Fibroblast of lung (primary cell): ENCODE measurements around the gene GAS2L2. TPM values are rescaled to one million over a fixed set of nuclear protein-coding genes. Genes with fewer than 3 reads are reported as not detected.

Experiments used
- DNase-seq, 2 donors: peaks; one replicate each; pipeline versions ENCODE4 v3.0.0 to v3.0.0-alpha.2; 2010; ENCODE audit warnings: low read depth in 2 of 2
- H2AFZ ChIP-seq: 2 replicates; pipeline ENCODE4 v1.5.1; 2012; ENCODE audit warnings: low read length, control low read depth, inconsistent platforms
- H3K27ac ChIP-seq: 2 replicates; pipeline ENCODE4 v1.5.1; 2011; ENCODE audit warnings: low read length, control low read depth; ENCODE audit not compliant: insufficient read depth
- H3K27me3 ChIP-seq: 2 replicates; pipeline ENCODE4 v1.5.1; 2011; ENCODE audit warnings: mild to moderate bottlenecking, low read length; ENCODE audit not compliant: control insufficient read depth, insufficient read depth
- H3K36me3 ChIP-seq: 2 replicates; pipeline ENCODE4 v1.5.1; 2011; ENCODE audit warnings: low read length; ENCODE audit not compliant: control insufficient read depth, insufficient read depth
- H3K4me1 ChIP-seq: 2 replicates; pipeline ENCODE4 v1.5.1; 2011; ENCODE audit warnings: low read length; ENCODE audit not compliant: control insufficient read depth, insufficient read depth; ENCODE audit errors: extremely low read depth
- H3K4me2 ChIP-seq: 2 replicates; pipeline ENCODE4 v1.5.1; 2011; ENCODE audit warnings: low read length, control low read depth; ENCODE audit not compliant: insufficient read depth; ENCODE audit errors: extremely low read depth
- H3K4me3 ChIP-seq, 4 experiments: fragments of 200-600 bp in 1 of 4; sonication (generic) in 1 of 4; replicated peaks in 1 of 4; 2 replicates each; pipeline ENCODE4 v1.5.1; 2011 to 2016; ENCODE audit warnings: low read length in 4 of 4, low read depth in 3 of 4, mild to moderate bottlenecking in 3 of 4, control low read depth in 2 of 4, inconsistent platforms in 1 of 4, mixed read lengths in 1 of 4; ENCODE audit not compliant: insufficient read depth in 1 of 4; ENCODE audit errors: control extremely low read depth in 1 of 4
- H3K79me2 ChIP-seq: 2 replicates; pipeline ENCODE4 v1.5.1; 2012; ENCODE audit warnings: mild to moderate bottlenecking, low read length, inconsistent platforms; ENCODE audit not compliant: control insufficient read depth, insufficient read depth
- H3K9ac ChIP-seq: 2 replicates; pipeline ENCODE4 v1.5.1; 2011; ENCODE audit warnings: mild to moderate bottlenecking, low read length, control low read depth; ENCODE audit not compliant: insufficient read depth
- H3K9me3 ChIP-seq: 2 replicates; pipeline ENCODE4 v1.5.1; 2012; ENCODE audit warnings: low read depth, low read length; ENCODE audit not compliant: control insufficient read depth, insufficient read depth
- H4K20me1 ChIP-seq: 2 replicates; pipeline ENCODE4 v1.5.1; 2011; ENCODE audit warnings: low read length; ENCODE audit not compliant: control insufficient read depth, insufficient read depth; ENCODE audit errors: extremely low read depth
- EZH2 ChIP-seq: IDR thresholded peaks from 2 replicates; pipeline ENCODE4 v1.5.1; 2012; ENCODE audit warnings: low read length, control low read depth, mild to moderate bottlenecking; ENCODE audit errors: missing control alignments
- polyA plus RNA-seq, 2 donors: library from polyadenylated mRNA; depleted of rRNA in 1 of 2; stranded (reverse) in 1 of 2; unstranded in 1 of 2; fragments of >200 nt; gene quantifications; 2 replicates each; pipeline ENCODE4 v1.2.1, GENCODE V29; 2011 to 2012; ENCODE audit warnings: missing spikeins in 1 of 2
- total RNA-seq: library from RNA; depleted of rRNA; stranded (reverse); fragments of >200 nt; gene quantifications from 2 replicates; pipeline ENCODE4 v1.2.1, GENCODE V29; 2014
- TF ChIP-seq, protein P1 (sequence below), 2 donors: IDR thresholded peaks in 1 of 2; conservative IDR thresholded peaks in 1 of 2; 1 replicate in 1 of 2; 2 replicates in 1 of 2; pipeline ENCODE4 v1.5.1; 2011 to 2012; ENCODE audit warnings: low read length in 2 of 2, control low read depth in 1 of 2, inconsistent platforms in 1 of 2, low read depth in 1 of 2, mild to moderate bottlenecking in 1 of 2

The GAS2L2 gene
- total and polyA plus RNA-seq, 2 donors (not counting 1 experiment from before 2014, with no cell fraction given): not detected

DNA sequence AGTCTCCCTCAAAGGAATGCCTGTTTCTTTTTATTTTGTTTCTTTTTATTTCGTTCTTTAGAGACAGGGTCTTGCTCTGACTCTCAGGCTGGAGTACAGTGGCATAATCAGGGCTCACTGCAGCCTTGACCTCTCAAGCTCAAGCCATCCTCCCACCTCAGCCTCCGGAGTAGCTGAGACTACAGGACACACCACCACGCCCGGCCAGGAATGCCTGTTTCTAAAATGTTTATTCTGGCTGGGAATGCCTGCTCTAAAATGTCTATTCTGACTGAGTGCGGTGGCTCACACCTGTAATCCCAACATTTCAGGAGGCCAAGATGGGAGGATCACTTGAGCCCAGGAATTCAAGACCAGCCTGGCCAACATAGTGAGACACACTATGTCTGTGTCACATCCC is 44.9 kb upstream of the GAS2L2 start:
- no peaks in the 10 kb centered on the region for H3K36me3 ChIP-seq
- no peak for TF ChIP-seq EZH2
- TF ChIP-seq, protein P1, sequence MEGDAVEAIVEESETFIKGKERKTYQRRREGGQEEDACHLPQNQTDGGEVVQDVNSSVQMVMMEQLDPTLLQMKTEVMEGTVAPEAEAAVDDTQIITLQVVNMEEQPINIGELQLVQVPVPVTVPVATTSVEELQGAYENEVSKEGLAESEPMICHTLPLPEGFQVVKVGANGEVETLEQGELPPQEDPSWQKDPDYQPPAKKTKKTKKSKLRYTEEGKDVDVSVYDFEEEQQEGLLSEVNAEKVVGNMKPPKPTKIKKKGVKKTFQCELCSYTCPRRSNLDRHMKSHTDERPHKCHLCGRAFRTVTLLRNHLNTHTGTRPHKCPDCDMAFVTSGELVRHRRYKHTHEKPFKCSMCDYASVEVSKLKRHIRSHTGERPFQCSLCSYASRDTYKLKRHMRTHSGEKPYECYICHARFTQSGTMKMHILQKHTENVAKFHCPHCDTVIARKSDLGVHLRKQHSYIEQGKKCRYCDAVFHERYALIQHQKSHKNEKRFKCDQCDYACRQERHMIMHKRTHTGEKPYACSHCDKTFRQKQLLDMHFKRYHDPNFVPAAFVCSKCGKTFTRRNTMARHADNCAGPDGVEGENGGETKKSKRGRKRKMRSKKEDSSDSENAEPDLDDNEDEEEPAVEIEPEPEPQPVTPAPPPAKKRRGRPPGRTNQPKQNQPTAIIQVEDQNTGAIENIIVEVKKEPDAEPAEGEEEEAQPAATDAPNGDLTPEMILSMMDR (conservative IDR thresholded peaks at IDR 0.05 in 1 of 2, IDR thresholded peaks at IDR 0.05 in 1 of 2; ENCODE audit: low read depth in 1 of 2, low read length in 2 of 2): no peak
- no peak overlapping the region for H3K4me2 ChIP-seq
- no peak for DNase-seq
- H2AFZ ChIP-seq: no peak overlapping the region
- no peaks in the 10 kb centered on the region for H3K9me3 ChIP-seq
- no peak overlapping the region for H3K9ac ChIP-seq
- no peaks in the 10 kb centered on the region for H4K20me1 ChIP-seq
- no peaks in the 10 kb centered on the region for H3K4me1 ChIP-seq
- H3K4me3 ChIP-seq: no peak overlapping the region
- H3K79me2 ChIP-seq: no peaks in the 10 kb centered on the region
- no peak overlapping the region for H3K27ac ChIP-seq
- H3K27me3 ChIP-seq: peaks cover 58% of the 10 kb centered on the region

- no peak overlapping the region for H3K4me2 ChIP-seq
- H3K27ac ChIP-seq: no peak overlapping the region
- no peaks in the 10 kb centered on the region for H3K36me3 ChIP-seq
- no peak overlapping the region for H3K4me3 ChIP-seq
- no peak overlapping the region for H2AFZ ChIP-seq
- H4K20me1 ChIP-seq: no peaks in the 10 kb centered on the region
- no peaks in the 10 kb centered on the region for H3K9me3 ChIP-seq
- H3K79me2 ChIP-seq: no peaks in the 10 kb centered on the region
- H3K9ac ChIP-seq: no peak overlapping the region
- H3K4me1 ChIP-seq: no peaks in the 10 kb centered on the region
- TF ChIP-seq, protein P1 (conservative IDR thresholded peaks at IDR 0.05 in 1 of 2, IDR thresholded peaks at IDR 0.05 in 1 of 2; ENCODE audit: low read depth in 1 of 2, low read length in 2 of 2): no peak
- no peak for TF ChIP-seq EZH2
- peaks cover 62% of the 10 kb centered on the region for H3K27me3 ChIP-seq
- DNase-seq: no peak
These were observed 44.3 kb upstream of the GAS2L2 start for GRCh38 chr17:35797370-35797769.

DNA sequence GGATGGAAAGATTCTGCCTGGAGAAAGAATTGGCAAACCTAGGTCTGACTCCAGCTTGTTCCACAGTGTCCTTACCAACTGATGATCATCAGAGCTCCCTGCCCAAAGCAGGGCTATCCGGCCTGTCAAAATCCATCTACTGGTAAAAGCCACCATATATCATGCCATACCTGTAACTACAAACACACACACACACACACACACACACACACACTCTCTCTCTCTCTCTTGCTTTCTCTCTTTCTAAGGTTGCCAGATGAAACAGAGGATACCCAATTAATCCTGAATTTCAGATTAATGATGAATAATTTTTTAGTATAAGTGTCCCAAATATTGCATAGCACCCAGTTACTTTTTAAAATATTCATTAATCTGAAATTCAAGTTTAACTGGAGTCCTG is 43.9 kb upstream of the GAS2L2 start:
- TF ChIP-seq, protein P1 (conservative IDR thresholded peaks at IDR 0.05 in 1 of 2, IDR thresholded peaks at IDR 0.05 in 1 of 2; ENCODE audit: low read depth in 1 of 2, low read length in 2 of 2): no peak
- TF ChIP-seq EZH2: no peak
- H3K79me2 ChIP-seq: no peaks in the 10 kb centered on the region
- H3K9ac ChIP-seq: no peak overlapping the region
- H3K27ac ChIP-seq: no peak overlapping the region
- peaks cover 66% of the 10 kb centered on the region for H3K27me3 ChIP-seq
- H4K20me1 ChIP-seq: no peaks in the 10 kb centered on the region
- no peak overlapping the region for H2AFZ ChIP-seq
- H3K36me3 ChIP-seq: no peaks in the 10 kb centered on the region
- H3K4me3 ChIP-seq: no peak overlapping the region
- no peak overlapping the region for H3K4me2 ChIP-seq
- no peak for DNase-seq
- no peaks in the 10 kb centered on the region for H3K9me3 ChIP-seq
- no peaks in the 10 kb centered on the region for H3K4me1 ChIP-seq
